Osteoblast (primary cell): Measurements from ENCODE around the gene ABCB9. TPM values are rescaled to one million over a fixed set of nuclear protein-coding genes. Genes with fewer than 3 reads are reported as not detected.
"Not testable (repeated sequence)": the region's sequence is repeated elsewhere in the genome, so short reads cannot be mapped to it uniquely, and the experiment has no call there.

ENCODE experiments used
- DNase-seq: peaks from one replicate; pipeline ENCODE4 v3.0.0; 2011; ENCODE audit warnings: low spot score, mixed read lengths; ENCODE audit not compliant: insufficient read length; ENCODE audit errors: missing footprints
- H2AFZ ChIP-seq: 2 replicates; pipeline ENCODE4 v1.6.0; 2011; ENCODE audit warnings: mild to moderate bottlenecking, low read length
- H3K27ac ChIP-seq: 2 replicates; pipeline ENCODE4 v1.5.1; 2011; ENCODE audit warnings: mild to moderate bottlenecking, low read depth, low read length, moderate library complexity
- H3K27me3 ChIP-seq: 2 replicates; pipeline ENCODE4 v1.6.0; 2012; ENCODE audit warnings: mild to moderate bottlenecking, control low read depth, inconsistent platforms, low read length, moderate library complexity; ENCODE audit not compliant: insufficient read depth
- H3K36me3 ChIP-seq: 2 replicates; pipeline ENCODE4 v1.5.1; 2011; ENCODE audit warnings: mild to moderate bottlenecking, low read length, control low read depth, moderate library complexity; ENCODE audit not compliant: insufficient read depth
- H3K4me1 ChIP-seq: 2 replicates; pipeline ENCODE4 v1.5.1; 2011; ENCODE audit warnings: mild to moderate bottlenecking, low read length, control low read depth, moderate library complexity; ENCODE audit not compliant: insufficient read depth
- H3K4me2 ChIP-seq: 2 replicates; pipeline ENCODE4 v1.6.0; 2011; ENCODE audit warnings: mild to moderate bottlenecking, low read length; ENCODE audit not compliant: insufficient read depth
- H3K4me3 ChIP-seq: fragments of 200-600 bp; sonication (generic); 3 replicates; pipeline ENCODE4 v1.5.1; 2012; ENCODE audit warnings: mild to moderate bottlenecking, low read length, inconsistent platforms; ENCODE audit not compliant: insufficient read depth
- H3K79me2 ChIP-seq: 2 replicates; pipeline ENCODE4 v1.6.0; 2012; ENCODE audit warnings: mild to moderate bottlenecking, low read length, control low read depth, inconsistent platforms; ENCODE audit not compliant: insufficient read depth
- H3K9me3 ChIP-seq: 2 replicates; pipeline ENCODE4 v1.5.1; 2011; ENCODE audit warnings: low read depth, low read length, control low read depth
- H4K20me1 ChIP-seq: 2 replicates; pipeline ENCODE4 v1.6.0; 2012; ENCODE audit warnings: mild to moderate bottlenecking, low read length, control low read depth; ENCODE audit not compliant: insufficient read depth
- total RNA-seq: library from RNA; depleted of rRNA; stranded (reverse); fragments of >200 nt; gene quantifications from 2 replicates; pipeline ENCODE4 v1.2.3, GENCODE V29; 2012
- TF ChIP-seq, protein P1 (sequence below): IDR thresholded peaks from 2 replicates; pipeline ENCODE4 v1.5.1; 2011; ENCODE audit warnings: mild to moderate bottlenecking, low read depth, low read length, moderate library complexity; ENCODE audit errors: extremely low read depth

Gene ABCB9
- total RNA-seq, 1 donor = 11.9 TPM

DNA sequence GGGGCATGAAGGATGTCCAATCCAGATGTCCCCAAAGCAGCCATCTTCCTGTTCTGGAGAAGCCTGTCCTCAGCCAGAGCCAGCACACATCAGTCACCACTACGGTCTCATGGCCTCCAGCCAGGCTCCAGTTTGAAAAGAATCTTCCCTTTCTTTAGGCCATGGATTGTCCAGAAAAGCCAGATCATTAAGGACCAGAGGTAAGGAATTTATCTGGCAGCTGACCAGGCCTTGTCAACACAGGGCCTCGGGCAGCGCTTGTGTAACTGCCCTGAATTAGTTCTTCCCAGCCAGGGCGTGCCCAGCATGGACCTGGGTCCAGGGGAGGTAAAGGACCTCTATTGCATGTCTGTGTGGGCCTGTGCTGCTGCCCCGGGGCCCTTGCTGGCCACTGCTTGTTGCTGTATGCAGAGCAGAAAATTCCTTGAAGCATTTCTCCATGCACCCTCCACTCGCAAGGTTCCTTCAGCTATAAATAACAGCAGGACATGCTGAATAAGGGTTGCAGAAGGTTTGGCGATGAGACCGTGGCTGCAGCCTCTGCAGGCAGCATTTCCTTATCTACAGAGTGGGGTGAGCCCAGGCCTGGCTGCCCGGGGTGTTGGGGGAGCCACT, 48.6 kb downstream of the ABCB9 start:
- Histone ChIP-seq H3K27ac (no peak overlapping the region), H3K79me2 (no peaks in the 10 kb centered on the region), H2AFZ (no peak overlapping the region), H4K20me1 (peaks cover 4% of the 10 kb centered on the region), H3K36me3 (no peaks in the 10 kb centered on the region), H3K4me1 (peaks cover 4% of the 10 kb centered on the region), H3K27me3 (no peaks in the 10 kb centered on the region), H3K4me2 (no peak overlapping the region), H3K9me3 (no peaks in the 10 kb centered on the region), H3K4me3 (no peak overlapping the region)
- DNase-seq = no peak
- TF ChIP-seq, protein P1, sequence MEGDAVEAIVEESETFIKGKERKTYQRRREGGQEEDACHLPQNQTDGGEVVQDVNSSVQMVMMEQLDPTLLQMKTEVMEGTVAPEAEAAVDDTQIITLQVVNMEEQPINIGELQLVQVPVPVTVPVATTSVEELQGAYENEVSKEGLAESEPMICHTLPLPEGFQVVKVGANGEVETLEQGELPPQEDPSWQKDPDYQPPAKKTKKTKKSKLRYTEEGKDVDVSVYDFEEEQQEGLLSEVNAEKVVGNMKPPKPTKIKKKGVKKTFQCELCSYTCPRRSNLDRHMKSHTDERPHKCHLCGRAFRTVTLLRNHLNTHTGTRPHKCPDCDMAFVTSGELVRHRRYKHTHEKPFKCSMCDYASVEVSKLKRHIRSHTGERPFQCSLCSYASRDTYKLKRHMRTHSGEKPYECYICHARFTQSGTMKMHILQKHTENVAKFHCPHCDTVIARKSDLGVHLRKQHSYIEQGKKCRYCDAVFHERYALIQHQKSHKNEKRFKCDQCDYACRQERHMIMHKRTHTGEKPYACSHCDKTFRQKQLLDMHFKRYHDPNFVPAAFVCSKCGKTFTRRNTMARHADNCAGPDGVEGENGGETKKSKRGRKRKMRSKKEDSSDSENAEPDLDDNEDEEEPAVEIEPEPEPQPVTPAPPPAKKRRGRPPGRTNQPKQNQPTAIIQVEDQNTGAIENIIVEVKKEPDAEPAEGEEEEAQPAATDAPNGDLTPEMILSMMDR = no peak

GRCh38 chr12:122909442-122910288, 56.6 kb downstream of the ABCB9 start:
- Histone ChIP-seq H2AFZ (no peak overlapping the region), H3K9me3 (no peaks in the 10 kb centered on the region), H3K27ac (no peak overlapping the region), H3K36me3 (no peaks in the 10 kb centered on the region), H4K20me1 (no peaks in the 10 kb centered on the region), H3K27me3 (no peaks in the 10 kb centered on the region), H3K4me2 (no peak overlapping the region), H3K4me1 (no peaks in the 10 kb centered on the region), H3K79me2 (no peaks in the 10 kb centered on the region), H3K4me3 (no peak overlapping the region)
- TF ChIP-seq, protein P1 = no peak
- DNase-seq = no peak

GRCh38 chr12:122908915-122909314, 57.3 kb downstream of the ABCB9 start:
- Histone ChIP-seq H3K9me3 (no peaks in the 10 kb centered on the region), H3K79me2 (no peaks in the 10 kb centered on the region), H3K4me2 (no peak overlapping the region), H4K20me1 (no peaks in the 10 kb centered on the region), H3K27ac (no peak overlapping the region), H3K4me3 (no peak overlapping the region), H3K36me3 (no peaks in the 10 kb centered on the region), H2AFZ (no peak overlapping the region), H3K27me3 (no peaks in the 10 kb centered on the region), H3K4me1 (no peaks in the 10 kb centered on the region)
- DNase-seq = no peak
- TF ChIP-seq, protein P1 = no peak

- DNase-seq, H2AFZ ChIP-seq, H3K36me3 ChIP-seq, H3K27ac ChIP-seq, H3K4me3 ChIP-seq, H3K79me2 ChIP-seq, H3K4me1 ChIP-seq, H3K27me3 ChIP-seq, H3K4me2 ChIP-seq, H4K20me1 ChIP-seq, H3K9me3 ChIP-seq: not testable (repeated sequence)
Observed at GRCh38 chr12:122905258-122905657, 61.0 kb downstream of the ABCB9 start.
